OCI-LY1 (cell line): ENCODE data around the gene TRIM74.
"Not testable (repeated sequence)": the region's sequence is repeated elsewhere in the genome, so short reads cannot be mapped to it uniquely, and the experiment has no call there.

Experiments used
- CTCF ChIP-seq: fragments of 200-600 bp; sonication (generic), shearing (Covaris generic); IDR thresholded peaks from 2 replicates; pipeline ENCODE4 v1.5.1; 2017; ENCODE audit warnings: mild to moderate bottlenecking, antibody characterized with exemption, low read length, moderate library complexity, mixed read lengths
- EZH2 ChIP-seq: fragments of 200-600 bp; sonication (generic), shearing (Covaris generic); IDR thresholded peaks from 2 replicates; pipeline ENCODE4 v1.8.0; 2017; ENCODE audit warnings: borderline replicate concordance, mixed run types, mild to moderate bottlenecking, antibody characterized with exemption, low read length, moderate library complexity, mixed read lengths

- TF ChIP-seq EZH2, CTCF: not testable (repeated sequence)
Observed at GRCh38 chr7:72975656-72976286, 6.5 kb upstream of the TRIM74 start.
